T-helper 1 cell treated with Interleukin-12 subunit alpha and Interleukin-12 subunit beta and Interleukin-4 antibody, amounts not matched to agents 30 μg/mL and 1 μg/mL, for 36 hours (primary cell): ENCODE data around the gene ENPP1.

Experiments
- H3K27ac Mint-ChIP-seq: one replicate; pipeline ENCODE4 v1.8.0; 2021; ENCODE audit warnings: mild to moderate bottlenecking, mixed read lengths
- H3K27me3 Mint-ChIP-seq: one replicate; pipeline ENCODE4 v1.8.0; 2021; ENCODE audit warnings: low read depth, mixed read lengths
- H3K36me3 Mint-ChIP-seq: one replicate; pipeline ENCODE4 v1.8.0; 2021; ENCODE audit warnings: low read depth, mixed read lengths
- H3K4me1 Mint-ChIP-seq: one replicate; pipeline ENCODE4 v1.8.0; 2021; ENCODE audit warnings: low read depth, mixed read lengths
- H3K4me3 Mint-ChIP-seq: one replicate; pipeline ENCODE4 v1.8.0; 2021; ENCODE audit warnings: mild to moderate bottlenecking, moderate library complexity, mixed read lengths
- H3K9me3 Mint-ChIP-seq: one replicate; pipeline ENCODE4 v1.8.0; 2021; ENCODE audit warnings: mixed read lengths

The ENPP1 gene

DNA sequence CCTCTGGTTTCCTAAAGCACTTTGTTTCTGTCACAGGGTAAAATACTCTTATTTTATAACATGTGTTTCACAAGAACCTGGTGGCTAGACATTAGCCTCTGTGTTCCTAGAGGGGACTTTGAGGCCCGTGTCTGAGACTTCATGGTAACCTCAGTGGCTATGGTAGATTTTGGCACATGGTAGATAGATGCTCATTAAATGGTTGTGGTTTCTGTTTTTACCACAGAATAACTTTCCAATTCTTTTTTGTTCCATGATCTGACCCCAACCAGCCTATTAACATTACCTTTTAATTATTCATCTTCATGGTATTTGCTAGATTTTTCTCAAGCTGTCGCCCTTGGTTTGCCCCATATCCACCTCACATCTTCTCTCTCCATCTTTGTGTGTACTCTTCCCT lies 109.0 kb downstream of the ENPP1 start:
- H3K27ac Mint-ChIP-seq: no peak overlapping the region
- H3K27me3 Mint-ChIP-seq: peaks cover 20% of the 10 kb centered on the region
- H3K36me3 Mint-ChIP-seq: no peaks in the 10 kb centered on the region
- H3K4me3 Mint-ChIP-seq: no peak overlapping the region
- no peaks in the 10 kb centered on the region for H3K9me3 Mint-ChIP-seq
- H3K4me1 Mint-ChIP-seq: peaks cover 9% of the 10 kb centered on the region

DNA sequence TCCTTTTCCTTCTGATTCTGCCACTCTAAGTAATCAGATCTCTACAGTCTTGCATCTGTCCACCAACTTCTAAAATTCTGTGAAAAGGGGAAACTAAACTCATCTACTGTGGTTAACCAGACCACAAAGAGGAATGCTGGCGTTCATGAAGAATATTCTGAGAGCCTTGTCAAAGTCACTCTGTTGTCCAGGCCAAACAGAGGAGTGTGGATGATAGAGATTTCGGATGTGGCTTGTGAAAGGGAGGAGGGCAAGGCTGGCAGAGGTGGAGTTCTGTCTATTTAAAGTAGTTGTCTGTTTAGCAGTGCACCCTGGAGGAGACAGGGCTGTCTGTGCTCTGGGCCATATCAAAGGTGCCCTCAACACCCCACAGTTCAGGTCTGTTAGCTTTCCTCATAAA lies 109.5 kb downstream of the ENPP1 start:
- peaks cover 9% of the 10 kb centered on the region for H3K4me1 Mint-ChIP-seq
- H3K27me3 Mint-ChIP-seq: peaks cover 17% of the 10 kb centered on the region
- H3K27ac Mint-ChIP-seq: no peak overlapping the region
- H3K36me3 Mint-ChIP-seq: no peaks in the 10 kb centered on the region
- no peak overlapping the region for H3K4me3 Mint-ChIP-seq
- H3K9me3 Mint-ChIP-seq: no peaks in the 10 kb centered on the region

DNA sequence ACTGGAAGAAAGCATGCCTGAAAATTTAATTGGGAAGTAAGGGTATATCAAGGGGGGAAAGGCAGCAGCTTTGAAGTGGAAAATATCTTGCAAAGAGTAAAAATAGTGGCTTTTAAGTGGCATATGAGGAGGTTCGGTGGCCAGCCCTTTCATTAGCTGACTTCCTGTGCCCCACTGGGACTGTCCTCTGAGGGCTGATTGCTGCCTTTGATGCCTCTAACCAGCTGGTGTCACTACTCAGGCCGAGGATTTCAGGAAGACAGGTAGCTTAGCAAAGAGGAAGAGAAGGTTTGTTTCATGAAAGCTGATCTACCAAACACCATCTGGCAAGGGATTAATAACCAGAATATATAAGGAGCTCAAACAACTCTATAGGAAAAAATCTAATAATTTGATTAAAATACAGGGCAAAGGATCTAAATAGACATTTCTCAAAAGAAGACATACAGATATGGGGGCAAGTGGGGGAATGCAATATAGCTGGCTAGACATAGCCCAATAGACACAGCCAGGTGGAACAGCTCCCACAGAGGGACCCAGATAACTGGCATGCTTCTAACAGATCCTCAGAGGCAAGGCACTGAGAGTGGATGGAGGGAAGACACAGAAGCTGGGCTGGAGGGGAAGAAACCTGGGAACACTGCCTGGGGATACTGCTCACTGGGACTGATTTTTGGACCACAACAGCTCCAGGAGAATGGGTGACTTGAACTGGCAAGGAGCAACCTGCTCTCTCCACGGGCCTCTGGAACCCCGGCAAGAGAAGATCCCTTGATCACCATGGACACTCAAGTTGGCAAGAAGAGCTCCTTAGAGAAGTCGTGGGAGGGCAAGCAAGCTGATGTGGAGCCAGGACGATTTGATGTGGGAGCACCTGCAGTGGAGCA lies 110.2 kb downstream of the ENPP1 start:
- no peaks in the 10 kb centered on the region for H3K9me3 Mint-ChIP-seq
- H3K27ac Mint-ChIP-seq: no peak overlapping the region
- H3K4me1 Mint-ChIP-seq: peaks cover 9% of the 10 kb centered on the region
- H3K27me3 Mint-ChIP-seq: peaks cover 17% of the 10 kb centered on the region
- H3K4me3 Mint-ChIP-seq: no peak overlapping the region
- no peaks in the 10 kb centered on the region for H3K36me3 Mint-ChIP-seq

DNA sequence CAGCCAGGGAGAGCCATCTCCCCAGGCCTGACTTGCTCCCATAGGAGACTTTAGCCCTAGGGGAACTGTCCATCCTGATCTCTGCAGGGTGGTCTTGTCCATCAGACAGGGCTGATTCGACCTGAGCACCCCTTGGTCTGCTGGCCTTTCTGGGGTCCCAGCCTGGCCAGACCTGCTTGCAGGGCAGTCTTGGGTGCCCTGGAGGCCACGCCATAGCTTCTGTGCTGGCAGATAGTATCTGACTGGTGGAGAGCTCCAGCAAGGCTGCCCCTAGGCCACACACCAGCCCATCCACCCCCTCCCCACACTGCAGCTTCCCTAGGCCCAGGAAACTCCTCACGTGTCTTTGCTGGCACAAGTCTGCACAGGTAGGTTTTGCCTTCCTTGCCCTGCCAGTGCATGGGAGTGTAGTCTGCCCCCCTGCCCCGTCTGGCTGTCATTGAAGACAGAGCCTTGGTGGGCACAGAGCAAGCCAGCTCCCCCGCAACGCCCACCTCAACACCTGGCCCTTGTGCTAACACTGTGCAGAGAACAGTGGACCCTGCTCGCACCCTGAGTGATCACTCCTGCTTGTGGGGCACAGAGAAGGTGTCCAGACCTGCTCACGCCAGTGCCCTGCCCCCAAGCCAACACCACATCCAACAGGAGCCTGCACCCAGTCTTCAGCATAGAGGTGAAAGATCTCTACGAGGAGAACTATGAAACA lies 111.0 kb downstream of the ENPP1 start:
- Mint-ChIP-seq H3K36me3 (no peaks in the 10 kb centered on the region), H3K27me3 (peaks cover 10% of the 10 kb centered on the region), H3K9me3 (no peaks in the 10 kb centered on the region)

DNA sequence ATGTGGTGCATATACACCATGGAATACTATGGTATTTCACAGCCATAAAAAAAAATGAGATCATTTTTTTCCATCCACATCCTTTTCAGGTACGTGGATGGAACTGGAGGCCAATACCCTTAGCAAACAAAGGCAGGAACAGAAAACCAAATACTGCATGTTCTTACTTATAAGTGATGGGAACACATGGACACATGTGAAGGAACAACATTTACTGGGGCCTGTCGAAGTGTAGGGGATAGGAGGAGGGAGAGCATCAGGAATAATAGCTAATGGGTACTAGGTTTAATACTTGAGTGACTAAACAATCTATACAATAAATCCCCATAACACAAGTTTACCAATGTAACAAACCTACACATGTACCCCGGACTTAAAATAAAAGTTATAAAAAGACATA lies 112.8 kb downstream of the ENPP1 start:
- Mint-ChIP-seq H3K27me3 (peaks cover 16% of the 10 kb centered on the region), H3K36me3 (no peaks in the 10 kb centered on the region), H3K4me3 (no peak overlapping the region), H3K9me3 (no peaks in the 10 kb centered on the region), H3K27ac (no peak overlapping the region), H3K4me1 (peaks cover 9% of the 10 kb centered on the region)

More for the DNA sequence above, 111.0 kb downstream of the ENPP1 start:
- no peak overlapping the region for H3K4me3 Mint-ChIP-seq
- H3K27ac Mint-ChIP-seq: no peak overlapping the region
- peaks cover 9% of the 10 kb centered on the region for H3K4me1 Mint-ChIP-seq

DNA sequence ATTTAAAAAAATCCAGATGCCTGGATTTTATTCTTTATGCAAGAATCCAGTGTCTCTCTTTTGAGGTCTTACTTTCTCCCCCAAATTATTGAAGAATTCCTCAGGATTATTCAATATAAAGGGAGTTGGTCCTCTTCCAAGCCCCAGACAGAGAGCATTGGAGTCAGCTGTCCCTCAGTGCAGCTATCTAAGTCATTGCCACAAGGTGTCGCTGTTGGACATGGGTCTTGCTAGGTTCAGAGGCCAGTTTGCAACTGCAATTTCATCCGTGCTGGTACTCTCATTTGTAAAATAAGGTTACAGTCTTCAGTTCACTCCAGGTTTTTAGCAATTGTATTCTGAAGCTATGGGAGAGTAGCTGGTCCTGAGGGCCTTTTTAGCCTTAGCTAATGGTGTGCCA lies 115.5 kb downstream of the ENPP1 start:
- no peaks in the 10 kb centered on the region for H3K36me3 Mint-ChIP-seq
- H3K27ac Mint-ChIP-seq: no peak overlapping the region
- H3K9me3 Mint-ChIP-seq: no peaks in the 10 kb centered on the region
- peaks cover 6% of the 10 kb centered on the region for H3K27me3 Mint-ChIP-seq
- H3K4me3 Mint-ChIP-seq: no peak overlapping the region
- H3K4me1 Mint-ChIP-seq: no peaks in the 10 kb centered on the region

DNA sequence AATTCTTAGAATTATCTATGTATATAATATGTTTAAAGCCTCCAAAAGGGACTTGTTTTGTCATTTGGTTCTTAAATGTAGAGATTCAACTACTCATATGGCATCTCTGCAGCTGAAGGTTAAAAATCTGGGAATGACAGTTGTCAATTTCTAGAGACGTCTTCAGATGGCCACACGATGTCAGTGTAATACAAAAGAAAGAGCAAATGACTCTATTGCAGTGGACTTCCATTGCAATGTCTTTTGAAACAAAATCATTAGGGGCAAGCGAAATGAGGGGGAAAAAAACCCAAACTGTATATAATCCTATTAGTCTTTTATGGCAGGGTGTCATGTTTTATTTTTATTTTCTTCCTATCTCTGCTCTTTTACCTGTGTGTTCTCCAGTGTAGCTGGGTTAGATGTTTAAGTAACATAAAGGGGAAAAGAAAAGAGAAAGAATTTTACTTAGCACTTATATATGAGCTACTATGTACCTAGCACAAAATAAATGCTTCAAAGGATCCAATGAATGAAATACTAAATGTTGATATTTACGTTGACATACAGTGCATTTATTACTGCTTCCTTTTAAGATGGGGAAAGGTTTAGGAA lies 117.2 kb downstream of the ENPP1 start:
- H3K4me1 Mint-ChIP-seq: no peaks in the 10 kb centered on the region

DNA sequence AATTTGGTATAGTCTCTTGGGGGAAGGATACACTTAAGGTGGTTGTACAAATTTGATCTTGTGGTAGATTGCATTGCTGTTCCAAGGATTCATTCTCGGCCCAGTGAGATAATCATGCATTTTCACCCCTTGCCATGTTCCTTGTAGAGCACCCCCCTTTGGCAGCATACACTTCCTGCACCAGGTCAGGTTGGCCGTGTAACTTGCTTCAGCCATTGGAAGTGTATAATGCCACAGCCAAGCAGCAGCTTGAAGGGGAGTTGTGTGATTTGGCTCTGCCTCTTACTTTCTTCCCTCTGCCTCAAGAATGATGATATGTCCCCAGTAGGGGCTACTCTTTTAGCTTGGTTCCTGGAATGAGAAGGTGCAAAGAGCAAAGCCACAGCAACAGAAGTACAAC lies 121.4 kb downstream of the ENPP1 start:
- Mint-ChIP-seq H3K4me1 (no peaks in the 10 kb centered on the region), H3K27me3 (peaks cover 6% of the 10 kb centered on the region), H3K27ac (no peak overlapping the region), H3K36me3 (no peaks in the 10 kb centered on the region), H3K9me3 (no peaks in the 10 kb centered on the region), H3K4me3 (no peak overlapping the region)

More for the DNA sequence above, 117.2 kb downstream of the ENPP1 start:
- Mint-ChIP-seq H3K36me3 (no peaks in the 10 kb centered on the region), H3K27ac (no peak overlapping the region), H3K9me3 (no peaks in the 10 kb centered on the region), H3K4me3 (no peak overlapping the region), H3K27me3 (peaks cover 6% of the 10 kb centered on the region)

DNA sequence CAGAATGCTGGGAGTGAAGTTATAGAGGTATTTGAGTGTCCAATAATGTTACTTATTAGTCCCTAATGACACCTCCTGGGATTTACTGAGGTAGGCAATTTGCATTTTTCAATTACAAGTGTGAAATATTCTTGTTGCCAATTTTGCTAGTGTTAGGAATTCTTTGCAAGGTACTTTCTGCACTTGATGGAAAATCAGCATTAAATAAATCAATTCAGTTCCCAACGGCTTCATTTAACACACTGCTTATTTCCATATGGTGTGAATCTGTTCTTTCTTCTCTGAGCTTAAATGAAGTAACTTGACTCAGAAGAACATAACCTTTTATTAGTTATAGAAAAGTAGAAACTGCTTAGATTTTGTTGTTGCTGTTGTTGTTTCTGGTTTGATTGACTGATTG lies 122.2 kb downstream of the ENPP1 start:
- Mint-ChIP-seq H3K4me1 (no peaks in the 10 kb centered on the region), H3K36me3 (no peaks in the 10 kb centered on the region), H3K9me3 (no peaks in the 10 kb centered on the region), H3K27ac (no peak overlapping the region), H3K4me3 (no peak overlapping the region), H3K27me3 (peaks cover 3% of the 10 kb centered on the region)

DNA sequence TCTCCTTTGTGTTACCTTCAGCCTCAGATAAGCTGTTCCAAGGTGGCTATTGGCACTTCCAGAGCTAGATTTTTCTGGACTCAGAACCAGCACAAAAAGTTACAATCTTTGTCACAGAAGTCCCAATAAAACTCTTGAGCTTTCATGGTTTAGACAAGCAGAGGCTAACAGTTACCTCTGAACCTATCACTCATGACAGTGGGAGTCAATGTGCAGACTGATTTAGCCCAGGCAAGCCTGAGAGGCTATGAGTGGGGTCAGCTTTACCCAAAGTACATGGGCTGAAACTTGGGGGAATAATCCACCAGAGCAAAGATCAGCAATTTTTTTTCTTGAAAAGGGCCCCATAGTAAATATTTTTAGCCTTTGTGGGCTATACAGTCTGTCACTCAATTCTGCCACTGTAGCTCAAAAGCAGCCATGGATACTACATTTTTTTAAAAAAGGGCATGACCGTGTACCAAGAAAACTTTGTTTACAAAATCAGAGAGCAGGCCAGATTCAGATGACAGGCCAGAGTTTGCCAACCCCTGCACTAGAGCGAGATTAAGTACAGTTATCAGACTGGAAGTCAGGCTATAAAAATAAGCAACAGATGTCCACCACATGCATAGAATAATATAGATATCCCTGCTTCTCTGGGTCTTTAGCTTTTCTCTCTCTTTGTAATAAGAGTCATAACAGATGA lies 123.4 kb downstream of the ENPP1 start:
- H3K27ac Mint-ChIP-seq: no peak overlapping the region
- H3K9me3 Mint-ChIP-seq: no peaks in the 10 kb centered on the region
- no peaks in the 10 kb centered on the region for H3K36me3 Mint-ChIP-seq
- no peaks in the 10 kb centered on the region for H3K4me1 Mint-ChIP-seq
- no peaks in the 10 kb centered on the region for H3K27me3 Mint-ChIP-seq
- no peak overlapping the region for H3K4me3 Mint-ChIP-seq

DNA sequence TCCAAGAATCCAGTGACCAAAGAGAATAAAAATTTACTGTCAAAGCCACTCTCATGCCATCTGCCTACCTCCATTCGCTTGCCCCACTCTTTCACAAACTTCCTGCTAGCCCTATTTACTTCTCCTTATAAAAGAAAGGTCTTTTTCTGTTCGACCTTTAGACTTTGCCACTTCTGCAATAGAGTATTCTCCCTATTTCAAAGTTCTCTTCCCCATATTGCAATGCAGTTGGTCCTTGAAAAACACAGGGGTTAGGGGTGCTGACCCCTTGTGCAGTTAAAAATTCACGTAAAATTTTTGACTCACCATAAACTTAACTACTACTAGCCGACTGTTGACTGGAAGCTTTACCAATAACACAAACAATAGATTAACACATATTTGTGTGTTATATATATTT lies 128.3 kb downstream of the ENPP1 start:
- H3K9me3 Mint-ChIP-seq: no peaks in the 10 kb centered on the region
- H3K27ac Mint-ChIP-seq: no peak overlapping the region
- no peaks in the 10 kb centered on the region for H3K36me3 Mint-ChIP-seq
- H3K4me1 Mint-ChIP-seq: no peaks in the 10 kb centered on the region
- peaks cover 3% of the 10 kb centered on the region for H3K27me3 Mint-ChIP-seq
- no peak overlapping the region for H3K4me3 Mint-ChIP-seq

DNA sequence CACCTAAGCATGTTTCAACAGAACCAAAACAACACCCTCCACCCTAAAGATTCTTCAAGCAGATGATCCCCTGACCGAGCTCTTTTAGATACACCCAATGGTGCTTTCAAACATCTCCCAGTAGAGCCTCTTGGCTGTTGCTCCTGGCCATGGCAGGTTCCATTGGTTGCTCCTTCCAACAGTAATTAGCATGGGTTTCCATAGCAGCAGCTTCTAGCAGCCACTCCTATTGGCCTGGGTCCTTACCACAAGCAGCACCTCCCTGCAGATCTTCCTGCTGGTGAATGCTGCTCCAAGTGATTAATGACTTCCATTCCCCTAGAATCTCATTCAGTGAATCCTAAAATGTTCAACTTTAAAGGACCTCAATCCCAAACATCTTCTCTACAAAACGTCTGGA lies 129.4 kb downstream of the ENPP1 start:
- no peaks in the 10 kb centered on the region for H3K36me3 Mint-ChIP-seq
- H3K27ac Mint-ChIP-seq: no peak overlapping the region
- no peaks in the 10 kb centered on the region for H3K4me1 Mint-ChIP-seq
- H3K4me3 Mint-ChIP-seq: no peak overlapping the region
- H3K9me3 Mint-ChIP-seq: no peaks in the 10 kb centered on the region
- H3K27me3 Mint-ChIP-seq: peaks cover 3% of the 10 kb centered on the region

DNA sequence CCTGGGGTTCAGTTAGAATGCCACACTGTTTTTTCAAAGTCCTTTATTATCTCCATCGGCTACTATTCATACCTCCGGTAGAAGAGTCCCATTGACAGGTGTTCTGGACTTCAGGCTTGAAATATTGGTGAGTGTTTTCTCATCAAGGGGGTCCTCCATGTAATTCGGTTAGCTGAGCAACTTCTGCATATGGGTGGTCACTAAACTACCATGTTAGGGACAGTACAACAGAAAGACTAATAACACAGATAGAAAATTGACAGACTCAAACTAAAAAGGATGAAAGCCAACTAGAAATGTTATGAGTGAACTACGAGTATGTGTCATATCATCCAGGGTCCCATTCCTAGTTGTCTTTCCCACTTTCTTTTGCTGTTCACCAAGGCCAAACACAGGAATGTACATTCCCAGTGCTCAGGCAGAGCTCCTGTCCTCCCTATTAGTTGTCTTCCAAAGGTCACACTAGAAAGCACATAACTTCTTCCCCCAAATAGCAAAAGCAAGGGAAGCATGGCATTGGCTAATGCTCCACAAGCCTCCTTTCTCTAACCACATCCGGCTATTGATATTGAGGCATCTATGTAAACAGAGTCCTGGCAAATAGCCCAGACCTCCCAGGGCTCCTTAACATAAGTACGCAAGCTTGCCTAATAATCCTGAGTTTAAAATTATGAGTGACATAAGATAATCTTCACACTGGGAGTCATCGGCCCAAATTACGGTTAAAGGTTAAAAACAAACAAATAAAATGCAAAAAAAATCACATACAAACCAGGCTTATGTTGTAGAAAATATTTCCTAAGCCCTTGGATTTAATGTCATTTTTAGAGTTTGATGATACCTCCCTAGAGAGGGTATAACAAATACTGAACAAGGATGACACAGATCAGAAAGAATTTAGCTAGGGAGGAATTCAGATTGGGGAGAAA lies 130.1 kb downstream of the ENPP1 start:
- peaks cover 3% of the 10 kb centered on the region for H3K27me3 Mint-ChIP-seq
- H3K4me1 Mint-ChIP-seq: no peaks in the 10 kb centered on the region
- no peak overlapping the region for H3K27ac Mint-ChIP-seq
- H3K9me3 Mint-ChIP-seq: no peaks in the 10 kb centered on the region
- H3K4me3 Mint-ChIP-seq: no peak overlapping the region
- H3K36me3 Mint-ChIP-seq: no peaks in the 10 kb centered on the region
